ENCODE results near the gene ALG1. TPM values are rescaled to one million over a fixed set of nuclear protein-coding genes. Genes with fewer than 3 reads are reported as not detected.

Gene ALG1, protein sequence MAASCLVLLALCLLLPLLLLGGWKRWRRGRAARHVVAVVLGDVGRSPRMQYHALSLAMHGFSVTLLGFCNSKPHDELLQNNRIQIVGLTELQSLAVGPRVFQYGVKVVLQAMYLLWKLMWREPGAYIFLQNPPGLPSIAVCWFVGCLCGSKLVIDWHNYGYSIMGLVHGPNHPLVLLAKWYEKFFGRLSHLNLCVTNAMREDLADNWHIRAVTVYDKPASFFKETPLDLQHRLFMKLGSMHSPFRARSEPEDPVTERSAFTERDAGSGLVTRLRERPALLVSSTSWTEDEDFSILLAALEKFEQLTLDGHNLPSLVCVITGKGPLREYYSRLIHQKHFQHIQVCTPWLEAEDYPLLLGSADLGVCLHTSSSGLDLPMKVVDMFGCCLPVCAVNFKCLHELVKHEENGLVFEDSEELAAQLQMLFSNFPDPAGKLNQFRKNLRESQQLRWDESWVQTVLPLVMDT
- polyA plus RNA-seq (2013, experiment 1 of 2), result 29.2 TPM
- 26.5 TPM for polyA plus RNA-seq (2013, experiment 2 of 2)

GRCh38 chr16:5071681-5072333 is at the start of gene ALG1:
Gene ALG1, plus strand, starts transcription at chr16:5071843. Its CDS starts 7 bp downstream, at chr16:5071850.
- H4K8ac ChIP-seq (ENCODE audit: low read depth, low read length), result no peak within 1 kb of the TSS
- H3K23ac ChIP-seq (ENCODE audit: low read length), result no peak within 1 kb of the TSS
- peak within 1 kb of the TSS; percentile 57 for H2AK5ac ChIP-seq (ENCODE audit: low read length)
- no peaks in the 10 kb centered on the region for H3K4me1 ChIP-seq (ENCODE audit: control insufficient read depth, low read depth, low read length)
- H4K5ac ChIP-seq (ENCODE audit: low read length), result peak within 1 kb of the TSS; percentile 84
- H2BK15ac ChIP-seq (replicated peaks; ENCODE audit: low read depth), result no peak within 1 kb of the TSS
- peak; percentile 91 for DNase-seq
- H3K79me1 ChIP-seq (ENCODE audit: low read length), result peaks cover 4% of the 10 kb centered on the region
- H3K79me2 ChIP-seq (ENCODE audit: control insufficient read depth, insufficient read depth, low read length), result peaks cover 8% of the 10 kb centered on the region
- no peak within 1 kb of the TSS for H2BK120ac ChIP-seq (ENCODE audit: low read depth, low read length)
- WGBS (ENCODE audit: extremely low coverage, insufficient coverage, low lambda C conversion rate), result no CpG with 5 or more reads among the region's 53 CpGs
- H3K56ac ChIP-seq (ENCODE audit: low read length), result peak within 1 kb of the TSS; percentile 94
- peak within 1 kb of the TSS; percentile 96 for H3K4me2 ChIP-seq (ENCODE audit: low read length)
- H3K36me3 ChIP-seq (ENCODE audit: control insufficient read depth, insufficient read depth, low read length), result peaks cover 3% of the 10 kb centered on the region
- peak within 1 kb of the TSS; percentile 87 for H3K9ac ChIP-seq (ENCODE audit: low read length)
- peak within 1 kb of the TSS; percentile 21 for H3K4ac ChIP-seq (ENCODE audit: low read depth, low read length)
- H3K27me3 ChIP-seq (ENCODE audit: insufficient read depth, low read length, poor library complexity), result no peaks in the 10 kb centered on the region
- peak within 1 kb of the TSS; percentile 84 for H3K4me3 ChIP-seq (ENCODE audit: low read length)
- H3K18ac ChIP-seq (ENCODE audit: low read length), result no peak within 1 kb of the TSS
- no peak within 1 kb of the TSS for H2BK5ac ChIP-seq (ENCODE audit: low read length)
- H3K27ac ChIP-seq (ENCODE audit: low read depth, low read length), result no peak within 1 kb of the TSS

DNA sequence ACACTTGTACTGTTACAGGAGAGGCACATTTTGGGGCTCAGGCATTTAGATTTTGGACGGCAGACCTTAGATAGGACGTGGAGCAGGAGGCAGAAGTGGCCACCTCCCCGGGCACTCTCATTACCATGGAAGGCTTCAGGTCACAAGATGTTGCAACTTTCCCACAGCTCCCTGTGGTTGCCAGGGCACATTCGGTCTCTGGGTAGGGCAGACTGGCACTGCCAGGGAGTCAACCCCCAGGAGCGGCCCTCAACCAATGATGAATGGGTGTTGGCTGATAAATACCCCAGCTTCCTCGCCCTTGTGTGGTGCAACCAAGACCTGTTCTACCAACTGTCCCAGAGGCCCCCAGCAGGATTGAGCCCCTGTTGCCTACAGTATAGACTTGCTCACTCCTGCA is 49.1 kb upstream of the ALG1 start:
- no peak overlapping the region for H3K4me3 ChIP-seq (ENCODE audit: low read length)
- H3K79me1 ChIP-seq (ENCODE audit: low read length), result no peaks in the 10 kb centered on the region
- no peak overlapping the region for H3K9ac ChIP-seq (ENCODE audit: low read length)
- no peak overlapping the region for H4K8ac ChIP-seq (ENCODE audit: low read depth, low read length)
- no peaks in the 10 kb centered on the region for H3K79me2 ChIP-seq (ENCODE audit: control insufficient read depth, insufficient read depth, low read length)
- no peak overlapping the region for H4K5ac ChIP-seq (ENCODE audit: low read length)
- H3K23ac ChIP-seq (ENCODE audit: low read length), result no peak overlapping the region
- H3K18ac ChIP-seq (ENCODE audit: low read length), result no peak overlapping the region
- no peak overlapping the region for H2AK5ac ChIP-seq (ENCODE audit: low read length)
- no peak overlapping the region for H3K27ac ChIP-seq (ENCODE audit: low read depth, low read length)
- WGBS (ENCODE audit: extremely low coverage, insufficient coverage, low lambda C conversion rate), result no CpG with 5 or more reads among the region's 6 CpGs
- H3K4ac ChIP-seq (ENCODE audit: low read depth, low read length), result no peak overlapping the region
- H2BK5ac ChIP-seq (ENCODE audit: low read length), result no peak overlapping the region
- H2BK15ac ChIP-seq (replicated peaks; ENCODE audit: low read depth), result no peak overlapping the region
- H3K36me3 ChIP-seq (ENCODE audit: control insufficient read depth, insufficient read depth, low read length), result no peaks in the 10 kb centered on the region
- no peaks in the 10 kb centered on the region for H3K27me3 ChIP-seq (ENCODE audit: insufficient read depth, low read length, poor library complexity)
- H3K56ac ChIP-seq (ENCODE audit: low read length), result no peak overlapping the region
- H3K4me2 ChIP-seq (ENCODE audit: low read length), result no peak overlapping the region
- H2BK120ac ChIP-seq (ENCODE audit: low read depth, low read length), result no peak overlapping the region
- DNase-seq, result no peak
- no peaks in the 10 kb centered on the region for H3K4me1 ChIP-seq (ENCODE audit: control insufficient read depth, low read depth, low read length)

GRCh38 chr16:5024632-5025031 is 47.0 kb upstream of the ALG1 start:
- Histone ChIP-seq H3K27me3 (ENCODE audit: insufficient read depth, low read length, poor library complexity) (no peaks in the 10 kb centered on the region), H2BK120ac (ENCODE audit: low read depth, low read length) (no peak overlapping the region), H3K27ac (ENCODE audit: low read depth, low read length) (no peak overlapping the region), H3K4ac (ENCODE audit: low read depth, low read length) (no peak overlapping the region), H3K23ac (ENCODE audit: low read length) (no peak overlapping the region), H2BK5ac (ENCODE audit: low read length) (no peak overlapping the region), H3K79me1 (ENCODE audit: low read length) (no peaks in the 10 kb centered on the region), H3K4me1 (ENCODE audit: control insufficient read depth, low read depth, low read length) (no peaks in the 10 kb centered on the region), H3K9ac (ENCODE audit: low read length) (no peak overlapping the region), H4K5ac (ENCODE audit: low read length) (no peak overlapping the region), H2AK5ac (ENCODE audit: low read length) (no peak overlapping the region), H4K8ac (ENCODE audit: low read depth, low read length) (no peak overlapping the region), H3K79me2 (ENCODE audit: control insufficient read depth, insufficient read depth, low read length) (no peaks in the 10 kb centered on the region), H3K18ac (ENCODE audit: low read length) (no peak overlapping the region), H3K56ac (ENCODE audit: low read length) (no peak overlapping the region), H3K4me2 (ENCODE audit: low read length) (no peak overlapping the region), H3K36me3 (ENCODE audit: control insufficient read depth, insufficient read depth, low read length) (no peaks in the 10 kb centered on the region), H2BK15ac (replicated peaks; ENCODE audit: low read depth) (no peak overlapping the region), H3K4me3 (ENCODE audit: low read length) (no peak overlapping the region)
- DNase-seq, result no peak
- WGBS (ENCODE audit: extremely low coverage, insufficient coverage, low lambda C conversion rate), result no CpG with 5 or more reads among the region's 4 CpGs

DNA sequence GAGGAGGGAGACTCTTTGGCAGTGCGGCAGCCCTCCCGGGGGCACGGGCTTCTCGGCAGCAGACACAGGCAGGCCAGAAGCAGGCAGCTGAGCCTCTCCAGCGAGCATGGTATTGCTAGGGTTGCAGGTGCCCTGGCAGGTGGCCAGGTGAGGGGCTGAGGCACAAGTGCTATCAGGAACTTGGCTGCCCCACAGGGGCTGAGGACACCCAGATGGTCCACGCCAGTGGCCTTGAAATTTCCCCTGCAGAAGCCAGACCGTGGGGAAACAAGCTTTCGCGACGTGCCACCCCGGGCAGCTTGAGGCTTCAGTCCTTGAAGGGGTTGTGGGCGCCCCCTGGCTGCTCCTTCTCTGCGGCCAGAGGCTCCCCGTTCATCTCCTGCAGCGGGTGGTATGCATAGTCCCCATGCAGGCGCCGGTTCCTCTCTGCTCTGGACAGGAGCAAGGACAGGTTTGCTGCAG is 46.4 kb upstream of the ALG1 start:
- Histone ChIP-seq H3K56ac (ENCODE audit: low read length) (no peak overlapping the region), H4K8ac (ENCODE audit: low read depth, low read length) (no peak overlapping the region), H3K18ac (ENCODE audit: low read length) (no peak overlapping the region), H2BK15ac (replicated peaks; ENCODE audit: low read depth) (no peak overlapping the region), H3K79me1 (ENCODE audit: low read length) (no peaks in the 10 kb centered on the region), H3K4me2 (ENCODE audit: low read length) (no peak overlapping the region), H3K36me3 (ENCODE audit: control insufficient read depth, insufficient read depth, low read length) (no peaks in the 10 kb centered on the region), H3K27me3 (ENCODE audit: insufficient read depth, low read length, poor library complexity) (no peaks in the 10 kb centered on the region), H3K23ac (ENCODE audit: low read length) (no peak overlapping the region), H4K5ac (ENCODE audit: low read length) (no peak overlapping the region), H3K4me1 (ENCODE audit: control insufficient read depth, low read depth, low read length) (no peaks in the 10 kb centered on the region), H3K27ac (ENCODE audit: low read depth, low read length) (no peak overlapping the region), H2BK120ac (ENCODE audit: low read depth, low read length) (no peak overlapping the region), H2AK5ac (ENCODE audit: low read length) (no peak overlapping the region), H2BK5ac (ENCODE audit: low read length) (no peak overlapping the region), H3K79me2 (ENCODE audit: control insufficient read depth, insufficient read depth, low read length) (no peaks in the 10 kb centered on the region), H3K9ac (ENCODE audit: low read length) (no peak overlapping the region), H3K4ac (ENCODE audit: low read depth, low read length) (no peak overlapping the region), H3K4me3 (ENCODE audit: low read length) (no peak overlapping the region)
- peak; percentile 75 for DNase-seq
- WGBS (ENCODE audit: extremely low coverage, insufficient coverage, low lambda C conversion rate), result no CpG with 5 or more reads among the region's 17 CpGs

DNA sequence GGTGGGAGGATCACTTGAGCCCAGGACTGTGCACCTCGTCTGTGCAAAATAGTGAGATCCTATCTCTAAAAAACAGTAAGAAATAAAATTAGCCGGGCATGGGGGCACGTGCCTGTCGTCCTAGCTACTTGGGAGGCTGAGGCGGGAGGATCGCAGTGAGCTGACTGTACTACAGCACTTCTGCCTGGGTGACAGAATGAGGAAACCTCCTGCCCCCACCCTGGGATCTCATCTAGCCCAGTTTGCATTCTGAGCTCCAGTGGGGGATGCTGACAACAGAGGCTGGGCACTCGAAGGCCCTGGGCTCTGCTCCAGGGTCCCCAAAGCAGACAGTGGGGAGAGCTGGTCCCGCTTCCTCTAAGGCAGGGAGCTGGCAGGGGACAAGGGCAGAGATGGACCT is 45.0 kb upstream of the ALG1 start:
- H3K4ac ChIP-seq (ENCODE audit: low read depth, low read length), result no peak overlapping the region
- H3K56ac ChIP-seq (ENCODE audit: low read length), result no peak overlapping the region
- no peak overlapping the region for H4K8ac ChIP-seq (ENCODE audit: low read depth, low read length)
- no peak overlapping the region for H3K4me2 ChIP-seq (ENCODE audit: low read length)
- H3K36me3 ChIP-seq (ENCODE audit: control insufficient read depth, insufficient read depth, low read length), result no peaks in the 10 kb centered on the region
- no peaks in the 10 kb centered on the region for H3K79me2 ChIP-seq (ENCODE audit: control insufficient read depth, insufficient read depth, low read length)
- H2AK5ac ChIP-seq (ENCODE audit: low read length), result no peak overlapping the region
- no peak overlapping the region for H3K9ac ChIP-seq (ENCODE audit: low read length)
- no peak overlapping the region for H2BK5ac ChIP-seq (ENCODE audit: low read length)
- no peak for DNase-seq
- H3K4me3 ChIP-seq (ENCODE audit: low read length), result no peak overlapping the region
- no peak overlapping the region for H2BK15ac ChIP-seq (replicated peaks; ENCODE audit: low read depth)
- no peaks in the 10 kb centered on the region for H3K27me3 ChIP-seq (ENCODE audit: insufficient read depth, low read length, poor library complexity)
- H3K23ac ChIP-seq (ENCODE audit: low read length), result no peak overlapping the region
- no peak overlapping the region for H2BK120ac ChIP-seq (ENCODE audit: low read depth, low read length)
- no peaks in the 10 kb centered on the region for H3K79me1 ChIP-seq (ENCODE audit: low read length)
- no peaks in the 10 kb centered on the region for H3K4me1 ChIP-seq (ENCODE audit: control insufficient read depth, low read depth, low read length)
- H4K5ac ChIP-seq (ENCODE audit: low read length), result no peak overlapping the region
- WGBS (ENCODE audit: extremely low coverage, insufficient coverage, low lambda C conversion rate), result no CpG with 5 or more reads among the region's 8 CpGs
- H3K27ac ChIP-seq (ENCODE audit: low read depth, low read length), result no peak overlapping the region
- H3K18ac ChIP-seq (ENCODE audit: low read length), result no peak overlapping the region
